Tibial artery (tissue), 4 donors: ENCODE data around the gene SYNE3.

Experiments used
- DNase-seq, 2 donors: peaks; one replicate each; pipeline ENCODE4 v3.0.0-alpha.2; 2019
- H3K27ac ChIP-seq, 2 donors: fragments of 200-600 bp; sonication (generic) in 1 of 2; 1 replicate in 1 of 2; 2 replicates in 1 of 2; pipeline ENCODE4 v1.5.1; 2018 to 2019; ENCODE audit warnings: mild to moderate bottlenecking in 1 of 2
- H3K27me3 ChIP-seq, 2 donors: fragments of 200-600 bp; sonication (generic) in 1 of 2; one replicate each; pipeline versions ENCODE4 v1.5.1 to v1.6.0; 2016 to 2019
- H3K36me3 ChIP-seq, 3 donors: fragments of 200-600 bp; sonication (generic) in 2 of 3; one replicate each; pipeline ENCODE4 v1.5.1; 2016 to 2019; ENCODE audit warnings: mild to moderate bottlenecking in 2 of 3
- H3K4me1 ChIP-seq, 4 donors: fragments of 200-600 bp; sonication (generic) in 2 of 4; 1 replicate in 3 of 4; 2 replicates in 1 of 4; pipeline ENCODE4 v1.5.1; 2016 to 2019
- H3K4me3 ChIP-seq, 2 donors: fragments of 200-600 bp; sonication (generic) in 1 of 2; 1 replicate in 1 of 2; 2 replicates in 1 of 2; pipeline ENCODE4 v1.5.1; 2018 to 2019; ENCODE audit warnings: mild to moderate bottlenecking in 2 of 2
- H3K9me3 ChIP-seq, 3 donors: fragments of 200-600 bp; sonication (generic) in 1 of 3; one replicate each; pipeline ENCODE4 v1.5.1; 2016 to 2019
- CTCF ChIP-seq, 2 experiments: fragments of 200-600 bp in 1 of 2; fragments of 450-650 bp in 1 of 2; IDR thresholded peaks; one replicate each; pipeline ENCODE4 v1.5.1; 2017 to 2019; ENCODE audit warnings: antibody characterized with exemption in 2 of 2, mild to moderate bottlenecking in 1 of 2, moderate library complexity in 1 of 2
- intact Hi-C: fragments of 100-400 bp; cut with DNase I; formaldehyde crosslinking; loops from one replicate; pipeline ENCODE4 v1.15.0; 2023; ENCODE audit warnings: low total_unique reads

Gene SYNE3

DNA sequence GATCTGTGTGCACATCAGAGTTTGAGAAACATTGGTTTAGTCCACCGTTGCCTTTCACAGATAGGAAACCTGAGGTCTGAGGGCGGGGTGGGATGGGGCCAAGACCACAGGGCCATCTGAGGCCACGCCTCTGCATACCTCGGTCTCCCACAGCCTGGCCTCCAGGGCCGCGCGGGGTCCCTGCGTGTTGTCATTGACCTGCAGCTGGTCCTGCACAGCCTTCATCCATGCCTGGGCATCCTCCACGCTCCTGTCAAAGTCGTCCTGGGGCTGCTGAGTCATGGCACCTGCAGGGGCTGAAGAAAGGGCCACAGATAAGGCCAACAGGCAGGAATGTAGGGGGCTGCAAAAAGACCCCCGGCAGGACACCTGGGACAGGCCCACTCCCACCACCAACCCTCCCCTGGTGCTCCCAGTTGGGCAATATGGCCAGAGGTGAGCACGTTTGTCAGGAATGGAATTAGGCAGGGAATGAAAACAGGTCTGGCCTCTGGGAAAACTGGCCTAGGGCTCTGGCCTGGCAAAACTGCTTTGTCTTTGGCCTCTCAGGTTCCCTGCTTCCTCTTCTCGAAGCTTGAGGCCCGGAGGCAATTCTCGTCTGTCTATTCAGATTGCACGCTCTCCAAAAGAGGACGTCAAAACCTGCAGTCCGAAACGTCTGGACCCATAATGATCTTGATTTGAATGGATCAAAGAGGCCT, 40.8 kb downstream of the SYNE3 start:
- Histone ChIP-seq H3K9me3 (no peaks in the 10 kb centered on the region), H3K36me3 (peaks cover 16 to 37% (median 25%) of the 10 kb centered on the region in 3 donors), H3K27me3 (no peaks in the 10 kb centered on the region), H3K27ac (no peak overlapping the region), H3K4me1 (peaks cover 0 to 53% (median 27%) of the 10 kb centered on the region in 4 donors), H3K4me3 (no peak overlapping the region)
- intact Hi-C loops: no loop called here
- DNase-seq: no peak
- no peak for TF ChIP-seq CTCF (IDR thresholded peaks at IDR 0.05)

- intact Hi-C loops: no loop called here
- Histone ChIP-seq H3K36me3 (peaks cover 16 to 40% (median 32%) of the 10 kb centered on the region in 3 donors), H3K4me1 (peaks cover 0 to 45% (median 22%) of the 10 kb centered on the region in 4 donors), H3K27ac (no peak overlapping the region), H3K27me3 (no peaks in the 10 kb centered on the region), H3K4me3 (no peak overlapping the region), H3K9me3 (no peaks in the 10 kb centered on the region)
- TF ChIP-seq CTCF (IDR thresholded peaks at IDR 0.05): no peak
- DNase-seq: no peak
These were observed 41.5 kb downstream of the SYNE3 start for GRCh38 chr14:95474941-95475340.

GRCh38 chr14:95474486-95474885, 42.0 kb downstream of the SYNE3 start:
- H3K27ac ChIP-seq: no peak overlapping the region
- TF ChIP-seq CTCF (IDR thresholded peaks at IDR 0.05): no peak
- no peaks in the 10 kb centered on the region for H3K9me3 ChIP-seq
- intact Hi-C loops: no loop called here
- DNase-seq: no peak
- no peaks in the 10 kb centered on the region for H3K27me3 ChIP-seq
- peaks cover 0 to 41% (median 20%) of the 10 kb centered on the region in 4 donors for H3K4me1 ChIP-seq
- H3K4me3 ChIP-seq: no peak overlapping the region
- H3K36me3 ChIP-seq: peaks cover 16 to 42% (median 36%) of the 10 kb centered on the region in 3 donors

DNA sequence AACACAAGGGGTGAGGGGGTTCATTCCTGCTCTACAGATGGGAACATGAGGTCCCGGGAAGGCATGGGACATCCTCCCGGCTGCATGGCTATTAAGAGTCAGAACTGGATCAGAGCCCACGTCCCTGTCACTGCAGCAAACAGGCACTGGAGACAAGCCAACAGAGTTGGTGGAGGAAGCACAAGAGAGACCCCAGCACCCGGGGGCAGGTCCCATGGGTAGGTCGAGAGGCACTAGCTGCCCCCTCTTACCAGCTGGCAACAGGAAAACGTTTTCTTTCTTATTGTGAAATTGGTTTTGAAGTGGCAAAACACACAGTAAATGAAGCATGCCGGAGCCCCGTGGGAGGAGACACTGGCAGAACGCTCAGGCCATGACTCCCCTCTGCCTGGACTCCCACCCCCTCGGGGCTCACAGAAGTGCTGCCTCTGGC, 43.6 kb downstream of the SYNE3 start:
- Histone ChIP-seq H3K9me3 (no peaks in the 10 kb centered on the region), H3K27me3 (no peaks in the 10 kb centered on the region), H3K4me1 (peaks cover 0 to 31% (median 13%) of the 10 kb centered on the region in 4 donors), H3K36me3 (peaks cover 16 to 47% (median 42%) of the 10 kb centered on the region in 3 donors), H3K4me3 (no peak overlapping the region), H3K27ac (peak overlapping the region; percentile 17 to 47)
- no peak for TF ChIP-seq CTCF (IDR thresholded peaks at IDR 0.05)
- DNase-seq: no peak
- intact Hi-C loops: no loop called here

GRCh38 chr14:95471476-95471875, 45.0 kb downstream of the SYNE3 start:
- H3K4me3 ChIP-seq: no peak overlapping the region
- intact Hi-C loops: no loop called here
- no peaks in the 10 kb centered on the region for H3K27me3 ChIP-seq
- H3K36me3 ChIP-seq: peaks cover 16 to 58% (median 56%) of the 10 kb centered on the region in 3 donors
- DNase-seq: no peak
- H3K4me1 ChIP-seq: peaks cover 0 to 24% (median 11%) of the 10 kb centered on the region in 4 donors
- TF ChIP-seq CTCF (IDR thresholded peaks at IDR 0.05): no peak
- no peaks in the 10 kb centered on the region for H3K9me3 ChIP-seq
- no peak overlapping the region for H3K27ac ChIP-seq
